Naive thymus-derived CD4-positive, alpha-beta T cell (primary cell): ENCODE measurements around the gene MYCBP2. TPM values are rescaled to one million over a fixed set of nuclear protein-coding genes. Genes with fewer than 3 reads are reported as not detected.
A peak's percentile ranks its signal among the peaks of the same experiment; 100 is the strongest.

ENCODE experiments used
- ATAC-seq: fragments of 150-1000 bp; cut with Tn5 transposase; 2 replicates; pipeline ENCODE4 v1.10.0; 2021; ENCODE audit warnings: mild to moderate bottlenecking, moderate library complexity
- CTCF ChIA-PET: fragments of 350-600 bp; sonication (Branson Sonifier 250); formaldehyde crosslinking; loops from one replicate; lab custom pipeline; 2021; ENCODE audit warnings: antibody characterized with exemption; lab: Charles Lee
- POLR2A ChIA-PET: fragments of 350-600 bp; sonication (Branson Sonifier 250); formaldehyde crosslinking; loops from one replicate; lab custom pipeline; 2021; ENCODE audit warnings: antibody characterized with exemption, inconsistent platforms; lab: Charles Lee
- DNase-seq, 9 donors: peaks; one replicate each; pipeline versions ENCODE4 v3.0.0 to v3.0.0-alpha.2; 2020 to 2022; ENCODE audit warnings: mixed read lengths in 1 of 9
- H3K27ac ChIP-seq: one replicate; pipeline ENCODE4 v1.7.0; 2013; ENCODE audit warnings: mild to moderate bottlenecking, low read depth, low read length, moderate library complexity
- H3K27me3 ChIP-seq, 2 donors: one replicate each; pipeline ENCODE4 v1.7.0; 2013; ENCODE audit warnings: low read length in 2 of 2, mild to moderate bottlenecking in 2 of 2, moderate library complexity in 2 of 2; ENCODE audit not compliant: control insufficient read depth in 2 of 2, insufficient read depth in 2 of 2
- H3K36me3 ChIP-seq, 3 experiments: 1 replicate in 2 of 3; 2 replicates in 1 of 3; pipeline ENCODE4 v1.7.0; 2013; ENCODE audit warnings: low read length in 3 of 3, mild to moderate bottlenecking in 3 of 3, moderate library complexity in 1 of 3; ENCODE audit not compliant: insufficient read depth in 3 of 3, control insufficient read depth in 2 of 3
- H3K4me1 ChIP-seq, 2 donors: one replicate each; pipeline ENCODE4 v1.7.0; 2013; ENCODE audit warnings: low read length in 2 of 2, mild to moderate bottlenecking in 2 of 2, moderate library complexity in 1 of 2; ENCODE audit not compliant: control insufficient read depth in 2 of 2, insufficient read depth in 2 of 2
- H3K4me3 ChIP-seq: 2 replicates; pipeline ENCODE4 v1.7.0; 2013; ENCODE audit warnings: mild to moderate bottlenecking, low read length
- H3K9me3 ChIP-seq, 3 experiments: 1 replicate in 2 of 3; 2 replicates in 1 of 3; pipeline ENCODE4 v1.7.0; 2013; ENCODE audit warnings: low read length in 3 of 3; ENCODE audit not compliant: control insufficient read depth in 2 of 3
- H3K27ac Mint-ChIP-seq, 9 donors: one replicate each; pipeline ENCODE4 v1.8.0; 2020 to 2022; ENCODE audit warnings: mixed read lengths in 9 of 9, mild to moderate bottlenecking in 8 of 9, moderate library complexity in 5 of 9, inconsistent platforms in 2 of 9
- H3K27me3 Mint-ChIP-seq, 5 donors: one replicate each; pipeline ENCODE4 v1.8.0; 2021 to 2022; ENCODE audit warnings: mixed read lengths in 5 of 5, mild to moderate bottlenecking in 1 of 5
- H3K36me3 Mint-ChIP-seq, 5 donors: one replicate each; pipeline ENCODE4 v1.8.0; 2020 to 2022; ENCODE audit warnings: mixed read lengths in 5 of 5, mild to moderate bottlenecking in 3 of 5, inconsistent platforms in 1 of 5
- H3K4me1 Mint-ChIP-seq, 7 donors: one replicate each; pipeline ENCODE4 v1.8.0; 2020 to 2022; ENCODE audit warnings: mixed read lengths in 7 of 7, mild to moderate bottlenecking in 3 of 7, inconsistent platforms in 1 of 7
- H3K4me3 Mint-ChIP-seq, 10 donors: one replicate each; pipeline ENCODE4 v1.8.0; 2020 to 2022; ENCODE audit warnings: mild to moderate bottlenecking in 10 of 10, mixed read lengths in 10 of 10, moderate library complexity in 6 of 10, inconsistent platforms in 2 of 10
- H3K9me3 Mint-ChIP-seq, 11 donors: one replicate each; pipeline ENCODE4 v1.8.0; 2020 to 2022; ENCODE audit warnings: mixed read lengths in 11 of 11, mild to moderate bottlenecking in 4 of 11, inconsistent platforms in 1 of 11, moderate library complexity in 1 of 11
- intact Hi-C, 2 donors: fragments of 100-400 bp; cut with micrococcal nuclease; formaldehyde crosslinking; loops; one replicate each; pipeline ENCODE4 v1.15.1; 2023
- polyA plus RNA-seq, 2 donors: library from polyadenylated mRNA; unstranded; fragments of 300-500 nt; fragmentation: Illumina TruSeq; gene quantifications; one replicate each; pipeline ENCODE4 v1.2.3, GENCODE V29; 2021
- total RNA-seq, 6 experiments: library from RNA in 5 of 6; stranded (reverse) in 5 of 6; gene quantifications; 1 replicate in 5 of 6; 2 replicates in 1 of 6; pipeline ENCODE4 v1.2.3 and lab custom pipeline; 2021 to 2026

The MYCBP2 gene
- total and polyA plus RNA-seq, 7 experiments from 2014 or later: 38.8 to 216 (median 162) TPM

DNA sequence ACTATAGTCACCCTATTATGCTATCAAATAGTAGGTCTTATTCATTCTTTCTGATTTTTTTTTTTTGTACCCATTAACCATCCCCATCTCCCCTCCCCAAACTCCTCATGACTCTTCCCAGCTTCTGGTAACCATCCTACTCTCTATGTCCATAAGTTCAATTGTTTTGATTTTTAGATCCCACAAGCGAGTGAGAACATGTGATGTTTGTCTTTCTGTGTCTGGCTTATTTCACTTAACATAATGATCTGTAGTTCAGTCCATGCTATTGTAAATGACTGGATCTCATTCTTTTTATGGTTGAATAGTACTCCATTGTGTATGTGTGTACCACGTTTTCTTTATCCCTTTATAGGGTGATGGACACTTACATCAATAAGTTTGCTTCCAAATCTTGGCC is 4.5 kb upstream of the MYCBP2 start:
- Mint-ChIP-seq H3K36me3 (peaks cover 0 to 3% (median 0%) of the 10 kb centered on the region in 5 donors), H3K4me1 (peaks cover 15 to 56% (median 43%) of the 10 kb centered on the region in 7 donors), H3K27ac (peak overlapping the region; percentile 49 to 98 (median 86)), H3K4me3 (peak overlapping the region in 9 of 10 donors; percentile 6 to 81 (median 52)), H3K9me3 (peaks cover 0 to 4% (median 0%) of the 10 kb centered on the region in 11 donors), H3K27me3 (peaks cover 0 to 10% (median 0%) of the 10 kb centered on the region in 5 donors)
- intact Hi-C loops: loop anchor here in 1 of 2 donors (1.0 kb wide), 1 partner anchor 1569 kb away; no protein-coding TSS in a partner anchor
- Histone ChIP-seq H3K36me3 (peaks cover 0 to 5% (median 0%) of the 10 kb centered on the region in 3 experiments), H3K4me1 (peaks cover 23% of the 10 kb centered on the region in 2 donors), H3K27ac (peak overlapping the region; percentile 31), H3K27me3 (no peaks in the 10 kb centered on the region), H3K4me3 (no peak overlapping the region), H3K9me3 (no peaks in the 10 kb centered on the region)
- POLR2A ChIA-PET: interaction anchor here (1.0 kb wide), 1 partner anchor 9 kb away, joined by 3 read pairs; no protein-coding TSS in a partner anchor
- no peak for DNase-seq
- no peak for ATAC-seq
- CTCF ChIA-PET: no interaction called here

DNA sequence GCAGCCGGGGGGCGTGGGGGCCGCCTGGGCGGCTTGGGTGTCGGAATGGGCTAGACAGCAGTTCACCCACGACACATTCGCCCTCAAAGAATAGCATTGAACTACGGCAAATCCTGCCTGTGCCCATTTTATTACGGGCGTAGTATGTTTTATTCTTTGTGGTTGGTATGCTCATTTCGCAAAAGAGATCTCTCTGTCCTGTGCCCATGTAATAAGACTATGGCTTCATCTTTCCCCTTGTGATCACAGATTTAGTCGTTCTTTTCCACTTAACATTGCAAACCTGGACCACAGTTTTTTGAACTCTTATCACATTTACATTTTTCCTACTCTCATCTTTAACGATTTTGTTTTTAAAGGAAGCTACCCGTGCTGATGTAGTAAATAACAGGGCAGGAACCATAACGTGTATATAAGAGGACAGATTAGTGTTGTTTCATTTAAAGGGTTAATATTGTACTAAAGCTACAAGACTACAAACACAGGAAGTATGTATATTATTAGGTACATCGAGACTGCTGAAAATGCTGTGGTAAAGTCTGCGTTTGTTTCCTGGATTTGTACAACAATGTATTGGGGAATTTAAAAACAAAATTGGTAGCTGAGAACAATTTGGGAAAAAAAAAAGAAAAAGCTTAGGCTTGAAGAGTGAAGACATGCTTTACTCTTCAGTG is 3.2 kb upstream of the MYCBP2 start:
- Histone ChIP-seq H3K4me1 (peaks cover 23% of the 10 kb centered on the region in 2 donors), H3K4me3 (peak overlapping the region; percentile 93), H3K9me3 (no peaks in the 10 kb centered on the region), H3K36me3 (peaks cover 0 to 10% (median 0%) of the 10 kb centered on the region in 3 experiments), H3K27ac (peak overlapping the region; percentile 86), H3K27me3 (no peaks in the 10 kb centered on the region)
- peak in 3 of 9 donors; percentile 29 to 46 (median 33) for DNase-seq
- no peak for ATAC-seq
- Mint-ChIP-seq H3K9me3 (peaks cover 0 to 7% (median 0%) of the 10 kb centered on the region in 11 donors), H3K27ac (peak overlapping the region; percentile 87 to 98 (median 94)), H3K4me3 (peak overlapping the region; percentile 84 to 98 (median 94)), H3K27me3 (peaks cover 0 to 10% (median 0%) of the 10 kb centered on the region in 5 donors), H3K36me3 (peaks cover 0 to 3% (median 0%) of the 10 kb centered on the region in 5 donors), H3K4me1 (peaks cover 15 to 60% (median 49%) of the 10 kb centered on the region in 7 donors)
- intact Hi-C loops: loop anchor here (1.0 to 10.0 kb wide), 18 partner anchors 56 to 2003 kb away; partner anchors contain the start of genes LMO7 (in 2 of the 2), CLN5 (in 1 of the 2), COMMD6 (in 1 of the 2) and FBXL3 (in 1 of the 2)
- POLR2A ChIA-PET: interaction anchor here (0.6 to 2.9 kb wide), 29 partner anchors 8 to 1568 kb away, joined by 3 to 28 read pairs (median 4); partner anchors contain the start of genes CLN5, FBXL3, KCTD12 and SLAIN1
- CTCF ChIA-PET: interaction anchor here (0.9 to 1.1 kb wide), 2 partner anchors 13 to 22 kb away, joined by 3 read pairs; no protein-coding TSS in a partner anchor

DNA sequence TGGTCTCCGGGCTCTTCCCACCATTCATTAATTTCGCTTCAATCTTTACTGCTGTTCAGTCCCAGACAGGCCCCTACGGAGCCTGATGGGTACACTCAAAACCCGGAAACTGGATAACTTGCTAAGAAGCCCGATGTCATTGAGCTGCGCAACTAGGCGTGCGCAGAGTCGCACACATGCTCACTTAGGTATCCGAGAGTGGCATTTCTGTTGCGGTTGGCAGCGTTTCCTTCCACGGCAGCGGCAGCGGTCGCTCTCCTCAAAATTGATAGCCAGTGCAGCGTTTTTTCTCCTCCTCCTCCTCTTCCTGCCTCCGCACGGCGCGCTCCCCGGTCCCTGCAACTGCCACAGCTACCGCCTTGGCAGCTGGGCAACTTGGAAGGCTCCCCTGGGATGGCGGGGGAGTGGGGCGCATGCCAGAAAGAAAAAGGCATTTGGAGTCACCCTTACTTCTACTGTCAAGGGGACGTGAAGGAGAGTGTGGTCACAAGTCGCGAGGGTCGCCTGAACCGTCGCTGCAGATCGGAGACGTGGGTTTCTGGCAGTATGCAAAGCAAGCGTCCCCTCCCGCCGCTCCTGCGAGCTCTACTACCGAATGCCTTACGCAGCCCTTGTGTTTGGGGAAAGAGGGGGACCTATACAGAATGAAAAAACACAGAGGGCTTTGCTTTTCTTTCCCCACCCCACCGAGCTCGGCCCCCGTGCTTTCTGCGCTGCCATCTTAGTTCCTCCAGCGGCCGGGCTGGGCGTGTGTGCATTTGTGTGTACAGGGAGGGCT is 2.4 kb upstream of the MYCBP2 start:
- Mint-ChIP-seq H3K27me3 (peaks cover 0 to 9% (median 0%) of the 10 kb centered on the region in 5 donors), H3K4me3 (peak overlapping the region; percentile 84 to 98 (median 94)), H3K27ac (peak overlapping the region; percentile 87 to 98 (median 94)), H3K9me3 (peaks cover 0 to 7% (median 0%) of the 10 kb centered on the region in 11 donors), H3K36me3 (peaks cover 0 to 3% (median 0%) of the 10 kb centered on the region in 5 donors), H3K4me1 (peaks cover 16 to 65% (median 48%) of the 10 kb centered on the region in 7 donors)
- Histone ChIP-seq H3K36me3 (peaks cover 0 to 10% (median 0%) of the 10 kb centered on the region in 3 experiments), H3K27ac (peak overlapping the region; percentile 86), H3K9me3 (no peaks in the 10 kb centered on the region), H3K27me3 (no peaks in the 10 kb centered on the region), H3K4me3 (peak overlapping the region; percentile 93), H3K4me1 (peaks cover 24 to 29% of the 10 kb centered on the region in 2 donors)
- intact Hi-C loops: loop anchor here (1.0 to 10.0 kb wide), 17 partner anchors 55 to 2002 kb away; partner anchors contain the start of genes LMO7 (in 2 of the 2), CLN5 (in 1 of the 2), COMMD6 (in 1 of the 2) and FBXL3 (in 1 of the 2)
- ChIA-PET POLR2A (interaction anchor here (0.6 to 2.9 kb wide), 25 partner anchors 9 to 1568 kb away, joined by 3 to 28 read pairs (median 4); partner anchors contain the start of genes CLN5, FBXL3, KCTD12 and SLAIN1), CTCF (interaction anchor here (0.9 to 1.1 kb wide), 2 partner anchors 12 to 22 kb away, joined by 3 read pairs; no protein-coding TSS in a partner anchor)
- DNase-seq (peak; percentile 56 to 95 (median 93)), ATAC-seq (peak; percentile 77)

DNA sequence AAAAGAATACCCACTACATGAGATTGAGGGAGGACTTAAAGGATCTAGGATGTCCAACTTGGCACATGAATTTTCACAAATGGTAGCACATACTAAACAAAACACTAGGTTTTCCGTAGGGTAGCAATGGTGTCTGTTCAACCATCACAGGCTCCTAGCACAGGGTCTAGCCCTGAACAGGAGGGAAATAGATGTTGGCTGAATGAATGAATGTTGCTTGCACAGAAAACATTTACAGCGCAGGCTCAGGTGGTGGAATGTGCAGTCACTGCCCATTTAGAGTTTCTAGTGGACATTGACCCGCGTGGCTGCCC is 1.9 kb upstream of the MYCBP2 start:
- Mint-ChIP-seq H3K27ac (peak overlapping the region; percentile 87 to 98 (median 94)), H3K4me1 (peaks cover 21 to 65% (median 52%) of the 10 kb centered on the region in 7 donors), H3K36me3 (peaks cover 0 to 7% (median 0%) of the 10 kb centered on the region in 5 donors), H3K27me3 (peaks cover 0 to 4% (median 0%) of the 10 kb centered on the region in 5 donors), H3K4me3 (peak overlapping the region; percentile 84 to 98 (median 94)), H3K9me3 (peaks cover 0 to 7% (median 0%) of the 10 kb centered on the region in 11 donors)
- CTCF ChIA-PET: interaction anchor here (1.1 kb wide), 1 partner anchor 21 kb away, joined by 3 read pairs; no protein-coding TSS in a partner anchor
- no peaks in the 10 kb centered on the region for H3K27me3 ChIP-seq
- no peak for ATAC-seq
- H3K36me3 ChIP-seq: peaks cover 0 to 10% (median 0%) of the 10 kb centered on the region in 3 experiments
- POLR2A ChIA-PET: interaction anchor here (0.8 to 2.9 kb wide), 15 partner anchors 9 to 1567 kb away, joined by 3 to 28 read pairs (median 6); partner anchors contain the start of genes FBXL3, KCTD12 and SLAIN1
- peaks cover 29 to 35% of the 10 kb centered on the region in 2 donors for H3K4me1 ChIP-seq
- peak overlapping the region; percentile 93 for H3K4me3 ChIP-seq
- intact Hi-C loops: loop anchor here (1.0 to 10.0 kb wide), 17 partner anchors 54 to 2001 kb away; partner anchors contain the start of genes LMO7 (in 2 of the 2), CLN5 (in 1 of the 2), COMMD6 (in 1 of the 2) and FBXL3 (in 1 of the 2)
- DNase-seq: no peak
- H3K9me3 ChIP-seq: no peaks in the 10 kb centered on the region
- peak overlapping the region; percentile 86 for H3K27ac ChIP-seq

DNA sequence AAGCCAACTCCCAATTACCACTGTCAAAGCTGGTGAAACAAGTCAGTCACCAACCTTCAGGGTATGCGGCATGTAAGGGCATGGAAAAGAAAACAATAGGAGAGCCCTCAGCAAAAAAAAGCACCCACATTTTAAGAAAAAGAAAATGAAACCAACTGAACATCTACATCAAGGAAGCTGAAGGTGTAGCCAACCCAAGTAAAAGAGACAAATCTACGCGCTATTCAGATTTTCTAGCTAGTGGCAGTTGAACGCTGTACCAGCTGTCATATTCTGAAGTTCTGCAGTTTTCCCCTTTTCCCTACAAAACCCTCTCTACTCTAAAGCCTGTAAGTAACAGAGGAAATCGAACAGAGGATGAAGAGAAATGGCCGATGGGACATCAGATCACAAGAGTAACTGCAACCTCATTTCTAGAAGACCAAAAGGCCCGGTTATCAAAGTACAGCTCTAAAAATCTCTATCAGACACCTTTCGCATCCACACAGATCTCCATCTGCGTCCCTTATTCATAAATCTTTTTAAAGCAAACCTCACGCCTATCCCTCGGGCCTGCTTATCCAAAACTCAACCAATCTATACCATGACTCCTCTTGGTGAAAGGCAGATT is 1.4 kb downstream of the MYCBP2 start:
- H3K36me3 ChIP-seq: peaks cover 0 to 10% (median 0%) of the 10 kb centered on the region in 3 experiments
- peaks cover 46 to 83% (median 78%) of the 10 kb centered on the region in 7 donors for H3K4me1 Mint-ChIP-seq
- ChIA-PET CTCF (interaction anchor here (0.6 to 2.7 kb wide), 8 partner anchors 13 to 153 kb away, joined by 3 to 13 read pairs (median 3); no protein-coding TSS in a partner anchor), POLR2A (interaction anchor here (0.6 to 3.0 kb wide), 13 partner anchors 8 to 371 kb away, joined by 3 to 21 read pairs (median 4); partner anchors contain the start of genes FBXL3 and SLAIN1)
- no peak for ATAC-seq
- H3K27ac Mint-ChIP-seq: peak overlapping the region; percentile 91 to 99 (median 96)
- H3K36me3 Mint-ChIP-seq: peaks cover 0 to 15% (median 0%) of the 10 kb centered on the region in 5 donors
- H3K27ac ChIP-seq: peak overlapping the region; percentile 86
- H3K4me3 ChIP-seq: peak overlapping the region; percentile 77
- peak in 7 of 9 donors; percentile 37 to 59 (median 51) for DNase-seq
- peaks cover 48 to 53% of the 10 kb centered on the region in 2 donors for H3K4me1 ChIP-seq
- peaks cover 0 to 2% (median 0%) of the 10 kb centered on the region in 5 donors for H3K27me3 Mint-ChIP-seq
- H3K4me3 Mint-ChIP-seq: peak overlapping the region; percentile 88 to 100 (median 98)
- H3K9me3 ChIP-seq: no peaks in the 10 kb centered on the region
- H3K9me3 Mint-ChIP-seq: peaks cover 0 to 7% (median 0%) of the 10 kb centered on the region in 11 donors
- no peaks in the 10 kb centered on the region for H3K27me3 ChIP-seq
- intact Hi-C loops: loop anchor here (1.0 to 10.0 kb wide), 12 partner anchors 15 to 1998 kb away; partner anchors contain the start of genes CLN5 (in 1 of the 2), COMMD6 (in 1 of the 2), LMO7 (in 1 of the 2) and UCHL3 (in 1 of the 2)
